GM23338 (cell line): ENCODE measurements around the gene APBA2. TPM values are rescaled to one million over a fixed set of nuclear protein-coding genes. Genes with fewer than 3 reads are reported as not detected.

Experiments
- ATAC-seq: fragments of 200-7000 bp; cut with Tn5 transposase; 3 replicates; pipeline ENCODE4 v1.9.1; 2020
- DNase-seq: peaks from one replicate; pipeline ENCODE4 v3.0.0-alpha.2; 2015; ENCODE audit warnings: low spot score
- H2AFZ ChIP-seq: fragments of 200-600 bp; sonication (generic); 2 replicates; pipeline ENCODE4 v1.8.0; 2016; ENCODE audit warnings: antibody characterized with exemption, mild to moderate bottlenecking, moderate library complexity
- H3F3A ChIP-seq: fragments of 200-600 bp; sonication (generic); replicated peaks from 2 replicates; pipeline ENCODE4 v1.8.0; 2017; ENCODE audit warnings: antibody characterized with exemption, mixed run types, low read depth
- H3K27ac ChIP-seq: fragments of 200-600 bp; sonication (generic); 2 replicates; pipeline ENCODE4 v1.6.1; 2016; ENCODE audit warnings: low read depth
- H3K27me3 ChIP-seq: fragments of 200-600 bp; sonication (generic); 2 replicates; pipeline ENCODE4 v1.8.0; 2016; ENCODE audit warnings: mild to moderate bottlenecking, mixed run types, moderate library complexity; ENCODE audit not compliant: insufficient read depth
- H3K36me3 ChIP-seq: fragments of 200-600 bp; sonication (generic); 2 replicates; pipeline ENCODE4 v1.8.0; 2016; ENCODE audit warnings: mild to moderate bottlenecking; ENCODE audit not compliant: insufficient read depth
- H3K4me1 ChIP-seq: fragments of 200-600 bp; sonication (generic); 2 replicates; pipeline ENCODE4 v1.8.0; 2016; ENCODE audit warnings: mild to moderate bottlenecking, moderate library complexity; ENCODE audit not compliant: insufficient read depth
- H3K4me2 ChIP-seq: fragments of 200-600 bp; sonication (generic); 2 replicates; pipeline ENCODE4 v1.7.1; 2017; ENCODE audit warnings: mixed run types
- H3K4me3 ChIP-seq: fragments of 200-600 bp; sonication (generic); 2 replicates; pipeline ENCODE4 v1.6.1; 2016; ENCODE audit warnings: mixed run types
- H3K79me2 ChIP-seq: fragments of 200-600 bp; sonication (generic); replicated peaks from 2 replicates; pipeline ENCODE4 v1.8.0; 2017; ENCODE audit warnings: mild to moderate bottlenecking; ENCODE audit not compliant: insufficient read depth
- H3K9me2 ChIP-seq: fragments of 200-600 bp; sonication (generic); 2 replicates; pipeline ENCODE4 v1.8.0; 2017; ENCODE audit not compliant: insufficient read depth
- H4K20me1 ChIP-seq: fragments of 200-600 bp; sonication (generic); replicated peaks from 2 replicates; pipeline ENCODE4 v1.8.0; 2017; ENCODE audit warnings: mild to moderate bottlenecking; ENCODE audit not compliant: insufficient read depth
- H3K27ac Mint-ChIP-seq: 2 replicates; pipeline ENCODE4 v1.8.0; 2020; ENCODE audit warnings: inconsistent platforms, mild to moderate bottlenecking, moderate library complexity, mixed read lengths
- H3K27me3 Mint-ChIP-seq: 3 replicates; pipeline ENCODE4 v1.8.0; 2022; ENCODE audit warnings: low read depth, mild to moderate bottlenecking, moderate library complexity, mixed read lengths, inconsistent platforms; ENCODE audit not compliant: insufficient read depth, poor library complexity
- H3K36me3 Mint-ChIP-seq: 3 replicates; pipeline ENCODE4 v1.8.0; 2021; ENCODE audit warnings: low read depth, mild to moderate bottlenecking, inconsistent platforms, moderate library complexity, mixed read lengths
- H3K4me1 Mint-ChIP-seq: 3 replicates; pipeline ENCODE4 v1.8.0; 2020; ENCODE audit warnings: mild to moderate bottlenecking, inconsistent platforms, mixed read lengths
- H3K4me3 Mint-ChIP-seq: 3 replicates; pipeline ENCODE4 v1.8.0; 2021; ENCODE audit warnings: moderate library complexity, mild to moderate bottlenecking, inconsistent platforms, mixed read lengths
- H3K9me3 Mint-ChIP-seq: 3 replicates; pipeline ENCODE4 v1.8.0; 2020; ENCODE audit warnings: moderate library complexity, mild to moderate bottlenecking, inconsistent platforms, mixed read lengths
- CREB1 ChIP-seq: fragments of 250-450 bp; sonication (Bioruptor Pico); IDR thresholded peaks from 2 replicates; pipeline ENCODE4 v1.5.0; 2020; ENCODE audit warnings: low read depth, mild to moderate bottlenecking, moderate library complexity
- ETS1 ChIP-seq: IDR thresholded peaks from 2 replicates; pipeline ENCODE4 v1.6.1; 2016; ENCODE audit warnings: antibody characterized with exemption
- EZH2 ChIP-seq: fragments of 200-600 bp; sonication (generic); IDR thresholded peaks from one replicate; pipeline ENCODE4 v1.8.0; 2017; ENCODE audit warnings: antibody characterized with exemption, mild to moderate bottlenecking, low read depth; ENCODE audit not compliant: unreplicated experiment
- EZH2phosphoT487 ChIP-seq: fragments of 200-600 bp; sonication (generic); IDR thresholded peaks from one replicate; pipeline ENCODE4 v1.8.1; 2018; ENCODE audit warnings: antibody characterized with exemption; ENCODE audit not compliant: unreplicated experiment
- JUNB ChIP-seq: IDR thresholded peaks from one replicate; pipeline ENCODE4 v1.6.1; 2016; ENCODE audit warnings: antibody characterized with exemption; ENCODE audit not compliant: unreplicated experiment
- NANOG ChIP-seq: IDR thresholded peaks from 2 replicates; pipeline ENCODE4 v1.6.1; 2016; ENCODE audit warnings: antibody characterized with exemption, borderline replicate concordance
- ZNF114 ChIP-seq: fragments of 250-450 bp; sonication (Bioruptor Pico); IDR thresholded peaks from 2 replicates; pipeline ENCODE4 v1.5.0; 2020; ENCODE audit warnings: mild to moderate bottlenecking, moderate library complexity
- ZNF331 ChIP-seq: fragments of 250-450 bp; sonication (Bioruptor Pico); IDR thresholded peaks from 2 replicates; pipeline ENCODE4 v1.5.0; 2020; ENCODE audit warnings: low read depth, mild to moderate bottlenecking, moderate library complexity
- polyA plus RNA-seq: library from polyadenylated mRNA; unstranded; fragments of >200 nt; fragmentation: Nextera tagmentation; extraction: Ambion mirVana; gene quantifications from 2 replicates; pipeline ENCODE4 v1.2.1, GENCODE V29; 2016
- total RNA-seq: library from RNA; depleted of rRNA; stranded (reverse); fragments of >200 nt; shearing (Covaris generic); gene quantifications from 2 replicates; pipeline ENCODE4 v1.2.3, GENCODE V29; 2014
- TF ChIP-seq, protein P1 (sequence below), 2 experiments: fragments of 200-600 bp in 1 of 2; sonication (generic) in 1 of 2; conservative IDR thresholded peaks; 2 replicates each; pipeline versions ENCODE4 v1.5.1 to v1.6.1; 2016 to 2017; ENCODE audit warnings: antibody characterized with exemption in 2 of 2, low read depth in 2 of 2, mild to moderate bottlenecking in 2 of 2, moderate library complexity in 1 of 2

APBA2 gene
- total and polyA plus RNA-seq, 2 experiments from 2014 or later: 5.9 to 24.7 TPM

GRCh38 chr15:28933710-28934445 lies 48.1 kb downstream of the APBA2 start:
- Histone ChIP-seq H3K27ac (no peak overlapping the region), H2AFZ (no peak overlapping the region), H3K36me3 (no peaks in the 10 kb centered on the region), H3F3A (no peaks in the 10 kb centered on the region), H3K79me2 (no peaks in the 10 kb centered on the region), H3K27me3 (no peaks in the 10 kb centered on the region), H3K4me3 (no peak overlapping the region), H3K4me2 (no peak overlapping the region), H3K9me2 (no peaks in the 10 kb centered on the region), H3K4me1 (no peaks in the 10 kb centered on the region), H4K20me1 (no peaks in the 10 kb centered on the region)
- peaks cover 24% of the 10 kb centered on the region for H3K4me1 Mint-ChIP-seq
- peak; percentile 37; the same call in 2 of the 3 replicates for ATAC-seq
- no peak overlapping the region for H3K4me3 Mint-ChIP-seq
- peaks cover 18% of the 10 kb centered on the region for H3K27me3 Mint-ChIP-seq
- H3K36me3 Mint-ChIP-seq: peaks cover 8% of the 10 kb centered on the region; the same call in 2 of the 3 replicates
- TF ChIP-seq JUNB: no peak
- TF ChIP-seq ZNF114 (CRISPR knock-in tag): no peak
- DNase-seq: no peak
- H3K9me3 Mint-ChIP-seq: no peaks in the 10 kb centered on the region; the same call in 1 of the 3 replicates
- H3K27ac Mint-ChIP-seq: no peak overlapping the region; the same call in 1 of the 2 replicates

- DNase-seq (no peak), ATAC-seq (no peak)
- Histone ChIP-seq H3K79me2 (no peaks in the 10 kb centered on the region), H3K27me3 (no peaks in the 10 kb centered on the region), H3K9me2 (no peaks in the 10 kb centered on the region), H3F3A (no peaks in the 10 kb centered on the region), H2AFZ (no peak overlapping the region), H3K36me3 (no peaks in the 10 kb centered on the region), H3K27ac (no peak overlapping the region), H3K4me2 (no peak overlapping the region), H4K20me1 (no peaks in the 10 kb centered on the region), H3K4me3 (no peak overlapping the region), H3K4me1 (no peaks in the 10 kb centered on the region)
- no peak for TF ChIP-seq ZNF331 (CRISPR knock-in tag)
- TF ChIP-seq NANOG: no peak
- TF ChIP-seq JUNB: no peak
- no peak for TF ChIP-seq EZH2
- no peak for TF ChIP-seq ETS1
- TF ChIP-seq, protein P1, sequence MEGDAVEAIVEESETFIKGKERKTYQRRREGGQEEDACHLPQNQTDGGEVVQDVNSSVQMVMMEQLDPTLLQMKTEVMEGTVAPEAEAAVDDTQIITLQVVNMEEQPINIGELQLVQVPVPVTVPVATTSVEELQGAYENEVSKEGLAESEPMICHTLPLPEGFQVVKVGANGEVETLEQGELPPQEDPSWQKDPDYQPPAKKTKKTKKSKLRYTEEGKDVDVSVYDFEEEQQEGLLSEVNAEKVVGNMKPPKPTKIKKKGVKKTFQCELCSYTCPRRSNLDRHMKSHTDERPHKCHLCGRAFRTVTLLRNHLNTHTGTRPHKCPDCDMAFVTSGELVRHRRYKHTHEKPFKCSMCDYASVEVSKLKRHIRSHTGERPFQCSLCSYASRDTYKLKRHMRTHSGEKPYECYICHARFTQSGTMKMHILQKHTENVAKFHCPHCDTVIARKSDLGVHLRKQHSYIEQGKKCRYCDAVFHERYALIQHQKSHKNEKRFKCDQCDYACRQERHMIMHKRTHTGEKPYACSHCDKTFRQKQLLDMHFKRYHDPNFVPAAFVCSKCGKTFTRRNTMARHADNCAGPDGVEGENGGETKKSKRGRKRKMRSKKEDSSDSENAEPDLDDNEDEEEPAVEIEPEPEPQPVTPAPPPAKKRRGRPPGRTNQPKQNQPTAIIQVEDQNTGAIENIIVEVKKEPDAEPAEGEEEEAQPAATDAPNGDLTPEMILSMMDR (conservative IDR thresholded peaks at IDR 0.05; ENCODE audit: low read depth in 2 of 2): no peak
- no peak for TF ChIP-seq ZNF114 (CRISPR knock-in tag)
- TF ChIP-seq EZH2phosphoT487: no peak
- no peak for TF ChIP-seq CREB1 (CRISPR knock-in tag)
- peaks cover 24% of the 10 kb centered on the region for H3K4me1 Mint-ChIP-seq
- no peak overlapping the region; the same call in 1 of the 2 replicates for H3K27ac Mint-ChIP-seq
- no peaks in the 10 kb centered on the region; the same call in 1 of the 3 replicates for H3K9me3 Mint-ChIP-seq
- H3K4me3 Mint-ChIP-seq: no peak overlapping the region
- peaks cover 20% of the 10 kb centered on the region for H3K27me3 Mint-ChIP-seq
- H3K36me3 Mint-ChIP-seq: peaks cover 8% of the 10 kb centered on the region; the same call in 2 of the 3 replicates
These were observed 48.9 kb downstream of the APBA2 start for GRCh38 chr15:28934645-28935044.
